Measurements from ENCODE around the gene DNM3.
A peak's percentile ranks its signal among the peaks of the same experiment; 100 is the strongest.
"Not testable (repeated sequence)": the region's sequence is repeated elsewhere in the genome, so short reads cannot be mapped to it uniquely, and the experiment has no call there.

The DNM3 gene

GRCh38 chr1:172360985-172361384, 519.7 kb downstream of the DNM3 start:
- DNase-seq (ENCODE audit: low spot score) = no peak

GRCh38 chr1:172363852-172364251, 522.6 kb downstream of the DNM3 start:
- no peak for DNase-seq (ENCODE audit: low spot score)

- DNase-seq (ENCODE audit: low spot score) = not testable (repeated sequence)
Observed at GRCh38 chr1:172371646-172372045, 530.3 kb downstream of the DNM3 start.

- DNase-seq (ENCODE audit: low spot score) = no peak
Observed at GRCh38 chr1:172373864-172374263, 532.6 kb downstream of the DNM3 start.

- DNase-seq (ENCODE audit: low spot score) = no peak
Observed at GRCh38 chr1:172375211-172375631, 533.9 kb downstream of the DNM3 start.

- no peak for DNase-seq (ENCODE audit: low spot score)
Observed at GRCh38 chr1:172376431-172376830, 535.1 kb downstream of the DNM3 start.

- DNase-seq (ENCODE audit: low spot score) = no peak
Observed at GRCh38 chr1:172377565-172377964, 536.3 kb downstream of the DNM3 start.

GRCh38 chr1:172378109-172378760, 536.9 kb downstream of the DNM3 start:
- no peak for DNase-seq (ENCODE audit: low spot score)

GRCh38 chr1:172380441-172381244, 539.3 kb downstream of the DNM3 start:
- DNase-seq (ENCODE audit: low spot score) = no peak

GRCh38 chr1:172381946-172382345, 540.6 kb downstream of the DNM3 start:
- no peak for DNase-seq (ENCODE audit: low spot score)

- DNase-seq (ENCODE audit: low spot score) = no peak
Observed at GRCh38 chr1:172382406-172382805, 541.1 kb downstream of the DNM3 start.

GRCh38 chr1:172382990-172383389, 541.7 kb downstream of the DNM3 start:
- DNase-seq (ENCODE audit: low spot score) = no peak

GRCh38 chr1:172383536-172383935, 542.2 kb downstream of the DNM3 start:
- DNase-seq (ENCODE audit: low spot score) = no peak

GRCh38 chr1:172384656-172385055, 543.4 kb downstream of the DNM3 start:
- no peak for DNase-seq (ENCODE audit: low spot score)

- DNase-seq (ENCODE audit: low spot score) = no peak
Observed at GRCh38 chr1:172386046-172386445, 544.7 kb downstream of the DNM3 start.

- no peak for DNase-seq (ENCODE audit: low spot score)
Observed at GRCh38 chr1:172388490-172388889, 547.2 kb downstream of the DNM3 start.

- DNase-seq (ENCODE audit: low spot score) = no peak
Observed at GRCh38 chr1:172390301-172390682, 549.0 kb downstream of the DNM3 start.

- DNase-seq (ENCODE audit: low spot score) = peak; percentile 34
Observed at GRCh38 chr1:172390683-172391551, 549.6 kb downstream of the DNM3 start.

GRCh38 chr1:172391976-172392375, 550.7 kb downstream of the DNM3 start:
- DNase-seq (ENCODE audit: low spot score) = no peak

GRCh38 chr1:172393354-172393753, 552.1 kb downstream of the DNM3 start:
- peak; percentile 66 for DNase-seq (ENCODE audit: low spot score)

- DNase-seq (ENCODE audit: low spot score) = peak; percentile 74
Observed at GRCh38 chr1:172394141-172394751, 552.9 kb downstream of the DNM3 start.

GRCh38 chr1:172394811-172395210, 553.5 kb downstream of the DNM3 start:
- DNase-seq (ENCODE audit: low spot score) = no peak

Measured in globus pallidus (tissue), 1 donor.